HL-60 (cell line): ENCODE data around the gene TMED3.

Experiments
- DNase-seq, 2 experiments: peaks; one replicate each; pipeline ENCODE4 v3.0.0-alpha.2; 2010 to 2020; ENCODE audit warnings: low read depth in 1 of 2, low spot score in 1 of 2
- H3K27ac ChIP-seq: fragments of 250-450 bp; sonication (Bioruptor Pico); replicated peaks from 2 replicates; pipeline ENCODE4 v1.5.1; 2020; ENCODE audit warnings: mild to moderate bottlenecking, moderate library complexity
- H3K27me3 ChIP-seq: fragments of 250-450 bp; sonication (Bioruptor Pico); 2 replicates; pipeline ENCODE4 v1.5.1; 2021; ENCODE audit warnings: mild to moderate bottlenecking, moderate library complexity; ENCODE audit not compliant: insufficient read depth, poor library complexity, severe bottlenecking
- H3K4me3 ChIP-seq: replicated peaks from 2 replicates; pipeline ENCODE4 v1.5.1; 2011; ENCODE audit warnings: mild to moderate bottlenecking, control low read depth, low read length; ENCODE audit not compliant: insufficient read depth
- GABPA ChIP-seq: IDR thresholded peaks from 2 replicates; pipeline ENCODE4 v1.6.1; 2012; ENCODE audit warnings: low read depth
- POLR2AphosphoS5 ChIP-seq: IDR thresholded peaks from 2 replicates; pipeline ENCODE4 v1.6.1; 2012; ENCODE audit warnings: low read depth
- SPI1 ChIP-seq: IDR thresholded peaks from 2 replicates; pipeline ENCODE4 v1.6.1; 2012; ENCODE audit warnings: low read depth, mild to moderate bottlenecking, borderline replicate concordance
- TF ChIP-seq, protein P1 (sequence below): IDR thresholded peaks from one replicate; pipeline ENCODE4 v1.5.1; 2011; ENCODE audit warnings: low read length, control low read depth, inconsistent platforms; ENCODE audit not compliant: insufficient read depth
- TF ChIP-seq, protein P2 (sequence below): IDR thresholded peaks from 2 replicates; pipeline ENCODE4 v1.6.1; 2012; ENCODE audit warnings: low read depth; ENCODE audit not compliant: insufficient replicate concordance

Gene TMED3

DNA sequence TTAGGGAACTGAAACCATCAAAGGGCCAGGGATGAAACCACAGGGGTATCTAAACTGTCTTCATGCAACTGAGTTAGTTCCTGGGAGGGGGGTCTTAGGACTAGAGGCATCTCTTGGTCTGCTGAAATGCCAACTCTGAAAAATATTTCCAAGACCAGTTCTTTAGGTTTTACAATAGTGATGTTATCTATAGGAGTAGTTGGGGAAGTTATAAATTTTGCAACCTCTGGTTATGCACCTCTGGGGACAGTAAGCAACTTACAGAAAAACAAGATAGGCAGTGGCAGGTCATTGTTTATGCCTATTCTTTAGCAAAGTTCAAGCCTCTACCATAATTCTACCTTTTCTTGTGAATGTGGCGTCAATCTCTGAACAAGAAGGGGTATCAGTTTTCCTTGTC, 60.7 kb downstream of the TMED3 start:
- TF ChIP-seq SPI1, result no peak
- TF ChIP-seq, protein P1, sequence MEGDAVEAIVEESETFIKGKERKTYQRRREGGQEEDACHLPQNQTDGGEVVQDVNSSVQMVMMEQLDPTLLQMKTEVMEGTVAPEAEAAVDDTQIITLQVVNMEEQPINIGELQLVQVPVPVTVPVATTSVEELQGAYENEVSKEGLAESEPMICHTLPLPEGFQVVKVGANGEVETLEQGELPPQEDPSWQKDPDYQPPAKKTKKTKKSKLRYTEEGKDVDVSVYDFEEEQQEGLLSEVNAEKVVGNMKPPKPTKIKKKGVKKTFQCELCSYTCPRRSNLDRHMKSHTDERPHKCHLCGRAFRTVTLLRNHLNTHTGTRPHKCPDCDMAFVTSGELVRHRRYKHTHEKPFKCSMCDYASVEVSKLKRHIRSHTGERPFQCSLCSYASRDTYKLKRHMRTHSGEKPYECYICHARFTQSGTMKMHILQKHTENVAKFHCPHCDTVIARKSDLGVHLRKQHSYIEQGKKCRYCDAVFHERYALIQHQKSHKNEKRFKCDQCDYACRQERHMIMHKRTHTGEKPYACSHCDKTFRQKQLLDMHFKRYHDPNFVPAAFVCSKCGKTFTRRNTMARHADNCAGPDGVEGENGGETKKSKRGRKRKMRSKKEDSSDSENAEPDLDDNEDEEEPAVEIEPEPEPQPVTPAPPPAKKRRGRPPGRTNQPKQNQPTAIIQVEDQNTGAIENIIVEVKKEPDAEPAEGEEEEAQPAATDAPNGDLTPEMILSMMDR, result no peak
- no peak for TF ChIP-seq GABPA
- no peak for TF ChIP-seq POLR2AphosphoS5
- TF ChIP-seq, protein P2, sequence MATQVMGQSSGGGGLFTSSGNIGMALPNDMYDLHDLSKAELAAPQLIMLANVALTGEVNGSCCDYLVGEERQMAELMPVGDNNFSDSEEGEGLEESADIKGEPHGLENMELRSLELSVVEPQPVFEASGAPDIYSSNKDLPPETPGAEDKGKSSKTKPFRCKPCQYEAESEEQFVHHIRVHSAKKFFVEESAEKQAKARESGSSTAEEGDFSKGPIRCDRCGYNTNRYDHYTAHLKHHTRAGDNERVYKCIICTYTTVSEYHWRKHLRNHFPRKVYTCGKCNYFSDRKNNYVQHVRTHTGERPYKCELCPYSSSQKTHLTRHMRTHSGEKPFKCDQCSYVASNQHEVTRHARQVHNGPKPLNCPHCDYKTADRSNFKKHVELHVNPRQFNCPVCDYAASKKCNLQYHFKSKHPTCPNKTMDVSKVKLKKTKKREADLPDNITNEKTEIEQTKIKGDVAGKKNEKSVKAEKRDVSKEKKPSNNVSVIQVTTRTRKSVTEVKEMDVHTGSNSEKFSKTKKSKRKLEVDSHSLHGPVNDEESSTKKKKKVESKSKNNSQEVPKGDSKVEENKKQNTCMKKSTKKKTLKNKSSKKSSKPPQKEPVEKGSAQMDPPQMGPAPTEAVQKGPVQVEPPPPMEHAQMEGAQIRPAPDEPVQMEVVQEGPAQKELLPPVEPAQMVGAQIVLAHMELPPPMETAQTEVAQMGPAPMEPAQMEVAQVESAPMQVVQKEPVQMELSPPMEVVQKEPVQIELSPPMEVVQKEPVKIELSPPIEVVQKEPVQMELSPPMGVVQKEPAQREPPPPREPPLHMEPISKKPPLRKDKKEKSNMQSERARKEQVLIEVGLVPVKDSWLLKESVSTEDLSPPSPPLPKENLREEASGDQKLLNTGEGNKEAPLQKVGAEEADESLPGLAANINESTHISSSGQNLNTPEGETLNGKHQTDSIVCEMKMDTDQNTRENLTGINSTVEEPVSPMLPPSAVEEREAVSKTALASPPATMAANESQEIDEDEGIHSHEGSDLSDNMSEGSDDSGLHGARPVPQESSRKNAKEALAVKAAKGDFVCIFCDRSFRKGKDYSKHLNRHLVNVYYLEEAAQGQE, result no peak
- no peaks in the 10 kb centered on the region for H3K27me3 ChIP-seq

DNA sequence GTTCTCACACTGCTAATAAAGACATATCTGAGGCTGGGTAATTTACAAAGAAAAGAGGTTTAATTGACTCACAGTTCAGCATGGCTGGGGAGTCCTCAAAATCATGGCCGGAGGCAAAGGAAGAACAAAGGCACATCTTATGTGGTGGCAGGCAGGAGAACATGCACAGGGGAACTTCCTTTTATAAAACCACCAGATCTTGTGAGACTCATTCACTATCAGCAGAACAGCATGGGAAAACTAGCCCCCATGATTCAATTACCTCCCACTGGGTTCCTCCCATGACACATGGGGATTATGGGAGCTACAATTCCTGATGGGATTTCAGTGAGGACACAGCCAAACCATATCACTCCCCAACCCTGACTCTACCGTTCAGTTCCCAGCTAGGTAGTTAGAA, 61.5 kb downstream of the TMED3 start:
- DNase-seq, result no peak
- no peak overlapping the region for H3K27ac ChIP-seq
- H3K4me3 ChIP-seq, result no peak overlapping the region
- no peak for TF ChIP-seq GABPA
- TF ChIP-seq, protein P2, result no peak
- TF ChIP-seq POLR2AphosphoS5, result no peak
- TF ChIP-seq SPI1, result no peak
- TF ChIP-seq, protein P1, result no peak
- no peaks in the 10 kb centered on the region for H3K27me3 ChIP-seq

More for the DNA sequence above, 60.7 kb downstream of the TMED3 start:
- DNase-seq, result no peak
- Histone ChIP-seq H3K4me3 (no peak overlapping the region), H3K27ac (peak overlapping the region; percentile 20)
